HG03520 (cell line): ENCODE results near the gene FNDC3A.

Experiments
- ATAC-seq: cut with Tn5 transposase; IDR thresholded peaks from one replicate; pipeline ENCODE4 v1.9.1; 2021; ENCODE audit warnings: mild to moderate bottlenecking, moderate library complexity; ENCODE audit not compliant: unreplicated experiment

Gene FNDC3A

GRCh38 chr13:49213539-49213938 is 237.8 kb downstream of the FNDC3A start:
- no peak for ATAC-seq

- ATAC-seq, result no peak
These were observed 238.5 kb downstream of the FNDC3A start for GRCh38 chr13:49213997-49214916.

GRCh38 chr13:49214917-49215376 is 239.2 kb downstream of the FNDC3A start:
- no peak for ATAC-seq

DNA sequence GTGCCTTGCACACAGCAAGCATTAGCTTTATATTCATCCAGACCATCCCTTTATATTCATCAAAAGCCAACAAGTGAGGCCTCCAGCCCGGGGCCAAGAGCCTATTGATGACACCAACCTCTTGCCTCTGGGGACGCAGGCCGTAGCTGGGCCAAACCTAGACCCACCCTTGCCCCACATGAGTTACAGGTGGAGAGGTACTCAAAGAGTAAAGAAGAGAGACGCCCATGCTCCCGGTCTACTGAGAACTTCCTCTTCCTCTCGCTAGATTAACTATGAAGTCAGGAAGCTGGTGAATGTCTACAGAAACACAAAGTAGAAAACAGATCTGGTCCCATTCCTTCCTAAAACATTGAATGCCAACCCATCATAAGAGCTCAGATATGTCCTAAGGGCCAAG is 240.6 kb downstream of the FNDC3A start:
- ATAC-seq, result no peak

DNA sequence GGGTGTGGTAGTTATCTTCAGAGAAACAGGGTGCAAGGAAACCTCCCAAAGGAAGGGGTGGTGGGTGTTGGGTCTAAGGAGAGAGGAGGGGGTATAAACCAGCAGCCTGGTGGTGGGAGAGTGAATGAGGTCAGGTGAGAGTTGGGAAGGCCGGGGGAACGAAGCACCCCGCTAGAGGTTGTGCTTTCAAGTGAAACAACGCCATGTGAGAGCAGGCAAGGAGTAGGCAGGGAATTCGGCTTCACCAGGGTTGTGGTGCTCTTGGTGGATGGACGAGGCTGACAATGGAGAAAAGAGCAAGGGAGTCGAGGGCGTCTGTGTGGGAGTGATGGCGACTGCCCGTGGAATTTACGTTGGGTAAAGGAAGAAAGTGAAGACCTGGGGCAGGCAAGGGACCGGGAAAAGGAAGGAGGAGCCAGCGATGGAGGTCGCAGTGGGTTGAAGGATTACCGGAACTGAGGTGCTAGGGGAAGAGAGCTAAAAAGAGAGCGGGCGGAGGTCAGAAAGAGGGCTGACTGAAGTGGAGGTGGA is 242.3 kb downstream of the FNDC3A start:
- no peak for ATAC-seq

DNA sequence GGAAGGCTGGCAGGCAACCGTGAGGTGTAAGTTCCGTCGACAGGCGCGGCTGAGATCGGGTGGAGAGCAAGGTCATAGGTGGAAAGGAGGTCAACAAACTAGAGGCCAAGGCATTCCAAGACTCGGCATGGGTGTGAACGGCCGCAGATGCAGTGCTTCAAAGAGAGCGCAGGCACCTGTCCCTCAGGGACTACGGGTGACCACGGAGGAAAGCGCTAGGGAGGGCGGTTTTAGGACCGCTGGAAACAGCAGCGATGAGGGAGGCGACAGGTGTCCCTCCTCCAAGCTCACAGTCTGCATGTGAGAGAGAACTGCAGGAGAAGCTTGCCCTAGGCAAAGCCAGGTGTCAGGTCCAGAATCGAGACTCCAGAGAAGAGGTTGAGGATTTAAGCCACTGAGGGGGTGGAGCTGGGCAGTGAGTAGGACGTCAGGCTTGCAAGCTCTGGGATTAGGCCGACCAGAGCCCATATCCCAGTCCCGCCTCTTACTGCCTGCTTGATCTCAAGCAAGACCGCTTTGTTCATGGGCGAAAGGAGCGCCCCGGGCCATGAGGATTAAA is 242.9 kb downstream of the FNDC3A start:
- ATAC-seq, result no peak

DNA sequence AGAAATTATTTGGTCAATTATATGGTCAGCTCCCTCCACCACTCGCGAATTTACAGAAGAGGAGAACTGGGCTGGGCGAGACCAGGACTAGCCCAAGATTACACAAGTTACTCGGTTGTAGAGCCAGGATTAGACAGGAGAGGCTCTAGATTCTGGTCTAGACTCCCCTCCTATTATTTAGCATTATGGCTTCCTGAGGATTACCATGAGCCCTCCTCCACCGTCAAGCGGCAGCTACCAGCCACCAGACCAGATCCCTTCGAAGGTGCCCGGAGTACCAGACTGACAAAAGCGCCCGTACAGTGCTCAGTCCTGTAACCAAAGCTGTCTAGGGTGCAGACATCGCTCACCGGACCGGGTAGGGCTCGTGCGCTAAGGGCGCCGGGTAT is 243.9 kb downstream of the FNDC3A start:
- no peak for ATAC-seq

DNA sequence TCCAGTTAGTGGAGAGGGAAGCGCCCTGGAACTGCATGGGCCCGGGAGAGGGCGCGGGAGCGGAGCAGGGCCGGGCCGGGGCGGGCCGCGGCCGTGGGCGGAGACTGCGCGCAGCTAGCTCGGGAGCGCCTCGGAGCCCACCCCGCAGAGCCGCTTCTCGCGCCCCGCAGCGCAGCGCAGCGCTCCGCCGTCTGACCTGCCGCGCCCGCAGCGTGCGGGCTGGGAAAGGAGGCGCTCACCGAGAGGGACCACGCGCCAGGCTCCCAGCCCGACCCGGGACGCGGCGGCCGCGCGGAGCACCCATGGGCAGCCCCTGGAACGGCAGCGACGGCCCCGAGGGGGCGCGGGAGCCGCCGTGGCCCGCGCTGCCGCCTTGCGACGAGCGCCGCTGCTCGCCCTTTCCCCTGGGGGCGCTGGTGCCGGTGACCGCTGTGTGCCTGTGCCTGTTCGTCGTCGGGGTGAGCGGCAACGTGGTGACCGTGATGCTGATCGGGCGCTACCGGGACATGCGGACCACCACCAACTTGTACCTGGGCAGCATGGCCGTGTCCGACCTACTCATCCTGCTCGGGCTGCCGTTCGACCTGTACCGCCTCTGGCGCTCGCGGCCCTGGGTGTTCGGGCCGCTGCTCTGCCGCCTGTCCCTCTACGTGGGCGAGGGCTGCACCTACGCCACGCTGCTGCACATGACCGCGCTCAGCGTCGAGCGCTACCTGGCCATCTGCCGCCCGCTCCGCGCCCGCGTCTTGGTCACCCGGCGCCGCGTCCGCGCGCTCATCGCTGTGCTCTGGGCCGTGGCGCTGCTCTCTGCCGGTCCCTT is 244.5 kb downstream of the FNDC3A start, which contains the start of gene MLNR:
Gene MLNR, plus strand, starts transcription at position 303 of the 820 bp plus-strand sequence. Its CDS starts 0 bp downstream, at position 303.
- no peak for ATAC-seq

- no peak for ATAC-seq
These were observed 245.3 kb downstream of the FNDC3A start for GRCh38 chr13:49220856-49221589.

DNA sequence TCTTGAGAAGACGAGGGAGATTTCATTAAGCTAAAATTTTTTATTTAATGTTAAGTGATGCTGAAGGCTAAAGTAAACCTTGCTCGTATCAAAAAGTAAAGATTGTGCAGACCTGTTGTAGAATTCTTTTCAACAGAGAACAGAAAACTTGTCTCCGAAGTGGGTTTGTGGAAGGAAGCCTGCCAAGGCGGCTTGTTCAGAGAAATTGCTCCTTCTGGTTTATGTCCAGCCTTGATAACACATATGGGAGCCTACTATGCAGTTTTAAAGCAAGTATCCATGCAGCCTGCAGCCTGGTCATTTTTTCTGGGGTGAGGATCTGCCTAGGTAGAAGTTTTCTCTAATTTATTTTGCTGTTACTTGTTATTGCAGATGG is 245.9 kb downstream of the FNDC3A start:
- ATAC-seq, result no peak

GRCh38 chr13:49225223-49226042 is 249.7 kb downstream of the FNDC3A start:
- ATAC-seq, result no peak

- no peak for ATAC-seq
These were observed 250.9 kb downstream of the FNDC3A start for GRCh38 chr13:49226613-49227012.

DNA sequence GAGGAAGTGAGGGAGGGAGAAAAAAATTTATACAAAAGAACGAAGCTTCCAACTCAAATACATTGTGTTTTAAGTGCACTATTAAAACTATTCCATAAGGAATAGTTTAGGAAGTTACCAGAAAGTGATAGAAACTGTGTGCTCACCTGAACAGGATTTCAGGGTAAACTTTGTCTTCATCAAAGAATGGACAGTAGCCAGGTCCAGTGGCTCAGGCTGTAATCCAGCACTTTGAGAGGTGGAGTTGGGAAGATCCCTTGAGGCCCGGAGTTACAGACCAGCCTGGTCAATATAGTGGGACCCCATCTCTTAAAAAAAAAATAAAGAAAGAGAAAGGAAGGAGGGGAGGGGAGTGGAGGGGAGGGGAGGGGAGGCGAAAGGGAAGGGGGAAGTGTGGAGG is 259.0 kb downstream of the FNDC3A start:
- ATAC-seq, result no peak

DNA sequence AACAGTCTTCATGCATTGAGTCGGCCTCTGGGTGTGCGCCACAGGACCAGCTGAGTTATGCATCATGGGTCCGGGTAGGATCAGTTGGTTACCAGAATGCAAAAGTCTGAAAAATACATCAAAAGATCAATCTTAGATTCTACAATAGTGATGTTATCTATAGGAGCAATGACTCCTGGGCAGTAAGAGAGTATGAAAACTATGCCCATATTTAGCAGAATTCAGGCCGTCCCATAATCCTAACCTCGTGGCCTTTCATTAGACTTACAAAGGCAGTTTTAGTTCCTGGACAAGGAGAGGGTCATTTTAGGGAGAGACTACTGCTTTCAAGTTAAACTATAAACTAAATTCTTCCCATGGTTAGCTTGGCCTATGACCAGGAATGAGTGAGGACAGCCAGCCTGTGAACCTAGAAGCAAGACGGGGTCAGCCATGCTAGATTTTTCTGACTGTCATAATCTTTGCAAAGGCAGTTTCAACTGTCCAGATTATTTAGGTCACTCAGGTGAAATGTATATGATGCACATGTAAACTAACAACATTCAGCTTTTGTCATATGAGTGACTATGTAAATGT is 260.2 kb downstream of the FNDC3A start:
- no peak for ATAC-seq

DNA sequence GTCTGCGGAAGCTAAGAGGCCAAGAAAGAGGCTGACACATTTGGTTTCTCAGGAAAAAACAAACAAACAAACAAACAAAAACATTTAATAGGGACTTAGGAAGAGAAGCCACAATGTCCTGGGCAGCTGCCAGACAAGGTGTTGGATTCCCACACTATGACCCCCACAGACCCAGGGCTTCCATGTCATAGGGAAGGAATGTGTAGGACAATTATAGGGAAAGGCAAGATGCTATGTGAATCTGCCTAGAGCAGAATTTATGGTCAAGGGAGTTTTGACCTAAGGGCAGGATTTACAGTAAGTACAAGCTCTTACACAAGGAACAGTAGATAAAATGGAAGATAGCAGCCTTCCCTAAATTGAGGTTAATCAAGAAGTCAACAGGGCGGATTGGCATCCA is 262.9 kb downstream of the FNDC3A start:
- ATAC-seq, result no peak

- no peak for ATAC-seq
These were observed 264.3 kb downstream of the FNDC3A start for GRCh38 chr13:49240017-49240416.

GRCh38 chr13:49241296-49241695 is 265.6 kb downstream of the FNDC3A start:
- no peak for ATAC-seq

GRCh38 chr13:49245101-49245500 is 269.4 kb downstream of the FNDC3A start:
- ATAC-seq, result no peak
